HG02870 (cell line): ENCODE data around the gene CFAP99.
"Not testable (repeated sequence)": the region's sequence is repeated elsewhere in the genome, so short reads cannot be mapped to it uniquely, and the experiment has no call there.

Experiments
- ATAC-seq: cut with Tn5 transposase; IDR thresholded peaks from one replicate; pipeline ENCODE4 v1.9.1; 2021; ENCODE audit warnings: mild to moderate bottlenecking, moderate library complexity; ENCODE audit not compliant: unreplicated experiment

The CFAP99 gene

GRCh38 chr4:2427383-2428334 is 8.9 kb downstream of the CFAP99 start:
- no peak for ATAC-seq

- no peak for ATAC-seq
These were observed 9.9 kb downstream of the CFAP99 start for GRCh38 chr4:2428496-2429213.

- ATAC-seq = not testable (repeated sequence)
These were observed 11.4 kb downstream of the CFAP99 start for GRCh38 chr4:2429945-2430757.

- no peak for ATAC-seq
These were observed 13.2 kb downstream of the CFAP99 start for GRCh38 chr4:2432004-2432403.

- no peak for ATAC-seq
These were observed 14.3 kb downstream of the CFAP99 start for GRCh38 chr4:2432991-2433530.

GRCh38 chr4:2433609-2434350 is 15.0 kb downstream of the CFAP99 start:
- no peak for ATAC-seq

GRCh38 chr4:2434420-2434819 is 15.7 kb downstream of the CFAP99 start:
- ATAC-seq = no peak

- no peak for ATAC-seq
These were observed 17.5 kb downstream of the CFAP99 start for GRCh38 chr4:2436301-2436700.

- ATAC-seq = no peak
These were observed 18.2 kb downstream of the CFAP99 start for GRCh38 chr4:2436761-2437474.

- ATAC-seq = no peak
These were observed 18.9 kb downstream of the CFAP99 start for GRCh38 chr4:2437475-2438215.

- ATAC-seq = no peak
These were observed 20.3 kb downstream of the CFAP99 start for GRCh38 chr4:2438822-2439718.

GRCh38 chr4:2441393-2442174 is 22.8 kb downstream of the CFAP99 start:
- ATAC-seq = peak; percentile 68

GRCh38 chr4:2442175-2442993 is 23.6 kb downstream of the CFAP99 start:
- ATAC-seq = no peak

- ATAC-seq = no peak
These were observed 24.4 kb downstream of the CFAP99 start for GRCh38 chr4:2443061-2443730.

GRCh38 chr4:2443956-2444740 is 25.4 kb downstream of the CFAP99 start:
- no peak for ATAC-seq
